HCT116 (cell line): ENCODE data around the gene LRRK1. TPM values are rescaled to one million over a fixed set of nuclear protein-coding genes. Genes with fewer than 3 reads are reported as not detected.

Experiments
- ATAC-seq: fragments of 200-7000 bp; cut with Tn5 transposase; 2 replicates; pipeline ENCODE4 v1.9.1; 2020; ENCODE audit warnings: mild to moderate bottlenecking, moderate library complexity
- BruUV-seq: library from RNA; stranded (reverse); fragments of 400-500 nt; replicated peaks from 2 replicates; lab custom pipeline; 2021; lab: Mats Ljungman, UMichigan
- CTCF ChIA-PET: fragments of 300-600 bp; sonication (Branson Sonifier 250); formaldehyde crosslinking; loops from one replicate; lab custom pipeline; 2021; ENCODE audit warnings: antibody characterized with exemption; lab: Charles Lee
- POLR2A ChIA-PET: fragments of 300-600, 350-600 bp; sonication (Branson Sonifier 250); formaldehyde crosslinking; loops from one replicate; lab custom pipeline; 2021; ENCODE audit warnings: antibody characterized with exemption; lab: Charles Lee
- RAD21 ChIA-PET, 2 experiments: fragments of 300-600 bp; sonication (Branson Sonifier 250); formaldehyde crosslinking; loops; one replicate each; lab custom pipeline; 2023; ENCODE audit warnings: low total read pairs in 2 of 2; ENCODE audit not compliant: uncharacterized antibody in 2 of 2, unreplicated experiment in 2 of 2, low non-redundant PET in 1 of 2; lab: Charles Lee
- DNase-seq: peaks from one replicate; pipeline ENCODE4 v3.0.0-alpha.2; 2010; ENCODE audit warnings: low read depth, low spot score
- H2AFZ ChIP-seq: fragments of 200-600 bp; shearing (Covaris generic), sonication (generic); 2 replicates; pipeline ENCODE4 v1.6.1; 2017; ENCODE audit warnings: low read depth, mixed run types, mixed read lengths, antibody characterized with exemption, low read length; ENCODE audit not compliant: poor library complexity, severe bottlenecking
- H3K27ac ChIP-seq: 2 replicates; pipeline ENCODE4 v1.5.1; 2012; ENCODE audit warnings: low read depth, low read length
- H3K27me3 ChIP-seq: fragments of 200-600 bp; sonication (generic); 2 replicates; pipeline ENCODE4 v1.6.1; 2016; ENCODE audit warnings: mixed run types, low read length, mixed read lengths; ENCODE audit not compliant: insufficient read depth
- H3K36me3 ChIP-seq, 2 experiments: fragments of 200-500 bp in 1 of 2; fragments of 200-600 bp in 1 of 2; sonication (Bioruptor generic) in 1 of 2; sonication (generic) in 1 of 2; 2 replicates each; pipeline versions ENCODE4 v1.5.1 to v1.6.1; 2014 to 2016; ENCODE audit warnings: low read length in 2 of 2, inconsistent platforms in 1 of 2, mixed read lengths in 1 of 2, mixed run types in 1 of 2; ENCODE audit not compliant: insufficient read depth in 2 of 2, control insufficient read depth in 1 of 2
- H3K4me1 ChIP-seq, 2 experiments: fragments of 200-600 bp in 1 of 2; sonication (generic) in 1 of 2; 2 replicates each; pipeline versions ENCODE4 v1.5.1 to v1.6.1; 2012 to 2017; ENCODE audit warnings: low read length in 2 of 2, inconsistent platforms in 1 of 2, mild to moderate bottlenecking in 1 of 2, mixed read lengths in 1 of 2, mixed run types in 1 of 2, moderate library complexity in 1 of 2; ENCODE audit not compliant: insufficient read depth in 2 of 2, control insufficient read depth in 1 of 2
- H3K4me2 ChIP-seq: fragments of 200-600 bp; sonication (generic); 2 replicates; pipeline ENCODE4 v1.6.1; 2017; ENCODE audit warnings: mixed run types, low read length, mixed read lengths
- H3K4me3 ChIP-seq, 2 experiments: fragments of 200-600 bp in 1 of 2; sonication (generic) in 1 of 2; replicated peaks in 1 of 2; 2 replicates each; pipeline ENCODE4 v1.5.1; 2011 to 2016; ENCODE audit warnings: low read length in 2 of 2, control low read depth in 1 of 2, low read depth in 1 of 2, mild to moderate bottlenecking in 1 of 2, mixed read lengths in 1 of 2, mixed run types in 1 of 2
- H3K79me2 ChIP-seq: fragments of 200-600 bp; sonication (generic); 2 replicates; pipeline ENCODE4 v1.6.1; 2017; ENCODE audit warnings: mild to moderate bottlenecking, mixed run types, low read length, moderate library complexity, mixed read lengths; ENCODE audit not compliant: insufficient read depth
- H3K9ac ChIP-seq: fragments of 200-600 bp; sonication (generic); 2 replicates; pipeline ENCODE4 v1.6.1; 2016; ENCODE audit warnings: low read length, mixed read lengths
- H3K9me2 ChIP-seq: fragments of 200-600 bp; sonication (generic), shearing (Covaris generic); 2 replicates; pipeline ENCODE4 v1.6.1; 2017; ENCODE audit warnings: mixed run types, mild to moderate bottlenecking, moderate library complexity; ENCODE audit not compliant: insufficient read depth
- H3K9me3 ChIP-seq, 2 experiments: fragments of 200-500 bp in 1 of 2; fragments of 200-600 bp in 1 of 2; sonication (Bioruptor generic) in 1 of 2; sonication (generic) in 1 of 2; 2 replicates each; pipeline ENCODE4 v1.6.1; 2014 to 2017; ENCODE audit warnings: low read length in 2 of 2, mixed read lengths in 2 of 2, inconsistent platforms in 1 of 2, low read depth in 1 of 2, mild to moderate bottlenecking in 1 of 2, mixed run types in 1 of 2, moderate library complexity in 1 of 2; ENCODE audit not compliant: control insufficient read depth in 1 of 2, insufficient read depth in 1 of 2
- H4K20me1 ChIP-seq: fragments of 200-600 bp; sonication (generic), shearing (Covaris generic); 2 replicates; pipeline ENCODE4 v1.6.1; 2017; ENCODE audit warnings: mixed run types, mild to moderate bottlenecking, moderate library complexity; ENCODE audit not compliant: insufficient read depth
- CTCF ChIP-seq, 3 experiments: fragments of 200-600 bp in 1 of 3; sonication (generic) in 1 of 3; IDR thresholded peaks in 2 of 3; conservative IDR thresholded peaks in 1 of 3; 2 replicates each; pipeline ENCODE4 v1.5.1; 2012 to 2017; ENCODE audit warnings: low read depth in 2 of 3, low read length in 2 of 3, antibody characterized with exemption in 1 of 3, borderline replicate concordance in 1 of 3, control low read depth in 1 of 3, mild to moderate bottlenecking in 1 of 3, mixed read lengths in 1 of 3, mixed run types in 1 of 3, moderate library complexity in 1 of 3; ENCODE audit not compliant: insufficient read depth in 1 of 3
- POLR2AphosphoS5 ChIP-seq: IDR thresholded peaks from 2 replicates; pipeline ENCODE4 v1.6.1; 2011; ENCODE audit warnings: mild to moderate bottlenecking, low read depth, low read length, moderate library complexity
- RAD21 ChIP-seq: IDR thresholded peaks from 2 replicates; pipeline ENCODE4 v1.6.1; 2012; ENCODE audit warnings: low read depth, mild to moderate bottlenecking
- REST ChIP-seq: IDR thresholded peaks from 2 replicates; pipeline ENCODE4 v1.6.1; 2012; ENCODE audit warnings: low read depth
- intact Hi-C: fragments of 100-400 bp; cut with micrococcal nuclease; formaldehyde crosslinking; loops from 2 replicates; pipeline ENCODE4 v1.10.0; 2022
- total RNA-seq: library from RNA; stranded (reverse); gene quantifications from one replicate; pipeline ENCODE4 v1.2.1, GENCODE V29; 2021; ENCODE audit not compliant: unreplicated experiment

The LRRK1 gene
- total RNA-seq, 1 experiment from 2014 or later: 21.6 TPM

- POLR2A ChIA-PET: no interaction called here
- CTCF ChIA-PET: no interaction called here
- TF ChIP-seq CTCF (IDR thresholded peaks at IDR 0.05 in 2 of 3, conservative IDR thresholded peaks at IDR 0.05 in 1 of 3; ENCODE audit: borderline replicate concordance in 1 of 3, insufficient read depth in 1 of 3, low read depth in 2 of 3, low read length in 2 of 3) (0 out of 6 replicates have a peak, but pooled peaks of 1 of the 3 experiments have one; percentile 26), POLR2AphosphoS5 (no peak)
These were observed 8.9 kb upstream of the LRRK1 start for GRCh38 chr15:100909989-100910955.

GRCh38 chr15:100911086-100911485 lies 8.1 kb upstream of the LRRK1 start:
- ChIA-PET RAD21 (no interaction called here), CTCF (no interaction called here), POLR2A (no interaction called here)
- Histone ChIP-seq H3K9me3 (no peaks in the 10 kb centered on the region), H4K20me1 (peaks cover 5% of the 10 kb centered on the region; the same call in 1 of the 2 replicates), H2AFZ (no peak overlapping the region), H3K4me2 (no peak overlapping the region), H3K27me3 (no peaks in the 10 kb centered on the region), H3K9ac (no peak overlapping the region), H3K36me3 (peaks cover 21 to 85% of the 10 kb centered on the region in 2 experiments; a peak in 3 of 4 replicates), H3K79me2 (peaks cover 18% of the 10 kb centered on the region; the same call in 1 of the 2 replicates), H3K4me1 (no peaks in the 10 kb centered on the region), H3K4me3 (no peak overlapping the region), H3K27ac (no peak overlapping the region), H3K9me2 (no peaks in the 10 kb centered on the region)
- no peak for TF ChIP-seq RAD21
- no peak for TF ChIP-seq REST
- intact Hi-C loops: no loop called here
- ATAC-seq (no peak), DNase-seq (no peak)
- no TSS peak for BruUV-seq

More at GRCh38 chr15:100909989-100910955, 8.9 kb upstream of the LRRK1 start:
- peaks cover 24% of the 10 kb centered on the region; the same call in 1 of the 2 replicates for H3K79me2 ChIP-seq
- H3K9me3 ChIP-seq: no peaks in the 10 kb centered on the region
- ATAC-seq: no peak
- no peak overlapping the region for H3K9ac ChIP-seq
- no peak overlapping the region for H3K4me3 ChIP-seq
- peaks cover 5% of the 10 kb centered on the region; the same call in 1 of the 2 replicates for H4K20me1 ChIP-seq
- peaks cover 23 to 85% of the 10 kb centered on the region in 2 experiments; a peak in 3 of 4 replicates for H3K36me3 ChIP-seq
- no TSS peak for BruUV-seq
- H3K27ac ChIP-seq: no peak overlapping the region
- H3K9me2 ChIP-seq: no peaks in the 10 kb centered on the region
- no peak for DNase-seq
- intact Hi-C loops: no loop called here
- no peak overlapping the region for H2AFZ ChIP-seq
- no peaks in the 10 kb centered on the region for H3K27me3 ChIP-seq
- RAD21 ChIA-PET: no interaction called here
- no peak overlapping the region for H3K4me2 ChIP-seq
- H3K4me1 ChIP-seq: no peaks in the 10 kb centered on the region
